HepG2 (cell line): Measurements from ENCODE around the gene ARF6. TPM values are rescaled to one million over a fixed set of nuclear protein-coding genes. Genes with fewer than 3 reads are reported as not detected.
A peak's percentile ranks its signal among the peaks of the same experiment; 100 is the strongest.

ENCODE experiments used
- ADNP ChIP-seq: sonication (generic); formaldehyde crosslinking; IDR thresholded peaks from 2 replicates; pipeline ENCODE4 v1.4.0; 2020; ENCODE audit warnings: missing genetic modification reagents
- CBX1 ChIP-seq: IDR thresholded peaks from one replicate; pipeline ENCODE4 v1.6.1; 2016; ENCODE audit warnings: antibody characterized with exemption, low read depth
- IRF2 ChIP-seq: IDR thresholded peaks from 2 replicates; pipeline ENCODE4 v1.6.1; 2018; ENCODE audit warnings: missing genetic modification reagents, missing compliant biosample characterization
- KDM5A ChIP-seq: fragments of 200-600 bp; sonication (generic); IDR thresholded peaks from 2 replicates; pipeline ENCODE4 v1.7.0; 2018; ENCODE audit warnings: antibody characterized with exemption, mild to moderate bottlenecking, low read length, borderline replicate concordance
- LCORL ChIP-seq, 2 experiments: fragments of 450-650 bp in 1 of 2; sonication (generic) in 1 of 2; formaldehyde crosslinking in 1 of 2; IDR thresholded peaks; 2 replicates each; pipeline versions ENCODE4 v1.5.0 to v1.6.1; 2017 to 2020; ENCODE audit warnings: antibody characterized with exemption in 1 of 2, missing genetic modification reagents in 1 of 2
- MAFF ChIP-seq: IDR thresholded peaks from 2 replicates; pipeline ENCODE4 v1.6.1; 2011; ENCODE audit warnings: low read depth, low read length, improper control_type of control experiment
- MED13 ChIP-seq: sonication (generic); formaldehyde crosslinking; IDR thresholded peaks from 2 replicates; pipeline ENCODE4 v1.5.0; 2020; ENCODE audit warnings: missing genetic modification reagents
- NCOR1 ChIP-seq: fragments of 200-600 bp; sonication (generic); IDR thresholded peaks from 2 replicates; pipeline ENCODE4 v1.7.0; 2017; ENCODE audit warnings: antibody characterized with exemption, low read length, borderline replicate concordance
- NFIC ChIP-seq: IDR thresholded peaks from 2 replicates; pipeline ENCODE4 v1.6.1; 2012; ENCODE audit warnings: mild to moderate bottlenecking, low read length, inconsistent platforms
- NR2F6 ChIP-seq, 2 experiments: IDR thresholded peaks; 2 replicates each; pipeline ENCODE4 v1.6.1; 2016; ENCODE audit warnings: antibody characterized with exemption in 1 of 2, mild to moderate bottlenecking in 1 of 2
- PPARG ChIP-seq: conservative IDR thresholded peaks from 2 replicates; pipeline ENCODE4 v1.6.1; 2016; ENCODE audit warnings: missing biosample characterization, missing genetic modification reagents
- RBM22 ChIP-seq: fragments of 200-400 bp; formaldehyde crosslinking; optimal IDR thresholded peaks from 2 replicates; pipeline ENCODE3; 2017; ENCODE audit warnings: mild to moderate bottlenecking, low read length, moderate library complexity
- RFX5 ChIP-seq: IDR thresholded peaks from 2 replicates; pipeline ENCODE4 v1.6.1; 2011; ENCODE audit warnings: low read depth, low read length, improper control_type of control experiment
- SMARCE1 ChIP-seq: fragments of 450-650 bp; IDR thresholded peaks from 2 replicates; pipeline ENCODE4 v1.6.1; 2017; ENCODE audit warnings: borderline replicate concordance
- SMC3 ChIP-seq: IDR thresholded peaks from 2 replicates; pipeline ENCODE4 v1.6.1; 2011; ENCODE audit warnings: low read length, improper control_type of control experiment
- SRSF4 ChIP-seq: fragments of 200-400 bp; formaldehyde crosslinking; IDR thresholded peaks from one replicate; pipeline ENCODE4 v1.6.1; 2018; ENCODE audit warnings: mild to moderate bottlenecking, low read depth, low read length, moderate library complexity; ENCODE audit not compliant: poor library complexity, severe bottlenecking
- SRSF9 ChIP-seq: fragments of 200-400 bp; formaldehyde crosslinking; IDR thresholded peaks from 2 replicates; pipeline ENCODE4 v1.6.1; 2018; ENCODE audit warnings: borderline replicate concordance, mild to moderate bottlenecking, low read depth, low read length; ENCODE audit not compliant: insufficient read depth, poor library complexity, severe bottlenecking
- SSRP1 ChIP-seq: IDR thresholded peaks from 2 replicates; pipeline ENCODE4 v1.6.1; 2016; ENCODE audit warnings: control low read depth
- ZNF251 ChIP-seq: sonication (generic); formaldehyde crosslinking; IDR thresholded peaks from 2 replicates; pipeline ENCODE4 v1.9.0; 2021; ENCODE audit warnings: mild to moderate bottlenecking, missing genetic modification reagents
- ZNF256 ChIP-seq: sonication (generic); formaldehyde crosslinking; conservative IDR thresholded peaks from 2 replicates; pipeline ENCODE4 v1.4.0; 2020; ENCODE audit warnings: missing genetic modification reagents
- ZNF598 ChIP-seq: sonication (generic); formaldehyde crosslinking; IDR thresholded peaks from 2 replicates; pipeline ENCODE4 v1.5.1; 2020; ENCODE audit warnings: mild to moderate bottlenecking, missing genetic modification reagents, borderline replicate concordance
- polyA plus RNA-seq, 8 experiments: library from polyadenylated mRNA; depleted of rRNA in 3 of 8; stranded (reverse) in 7 of 8; unstranded in 1 of 8; fragments of >200 nt; fragmentation: Illumina TruSeq in 4 of 8; extraction: Trizol in 4 of 8; gene quantifications; 2 replicates each; pipeline versions ENCODE4 v1.2.1 to v1.2.3, GENCODE V29; 2011 to 2016; ENCODE audit warnings: low read depth in 4 of 8, missing spikeins in 1 of 8, mixed read lengths in 1 of 8; ENCODE audit not compliant: insufficient read depth in 1 of 8
- total RNA-seq, 5 experiments: library from RNA; depleted of rRNA; stranded (reverse); fragments of >200 nt; fragmentation: Illumina TruSeq; extraction: Trizol; gene quantifications; 2 replicates each; pipeline ENCODE4 v1.2.3, GENCODE V29; 2016; ENCODE audit warnings: low read depth in 1 of 5
- TF ChIP-seq, protein P1 (sequence below): sonication (generic); formaldehyde crosslinking; IDR thresholded peaks from 2 replicates; pipeline ENCODE4 v1.8.1; 2023; ENCODE audit warnings: missing genetic modification reagents, mild to moderate bottlenecking, borderline replicate concordance
- TF ChIP-seq, protein P2 (sequence below): sonication (generic); formaldehyde crosslinking; IDR thresholded peaks from 2 replicates; pipeline ENCODE4 v1.5.0; 2020; ENCODE audit warnings: missing genetic modification reagents
- TF ChIP-seq, protein P3 (sequence below): sonication (generic); formaldehyde crosslinking; IDR thresholded peaks from 2 replicates; pipeline ENCODE4 v1.5.1; 2020; ENCODE audit warnings: missing genetic modification reagents, mild to moderate bottlenecking, borderline replicate concordance
- TF ChIP-seq, protein P4 (sequence below): sonication (generic); formaldehyde crosslinking; IDR thresholded peaks from 2 replicates; pipeline ENCODE4; 2020; ENCODE audit warnings: missing genetic modification reagents, mild to moderate bottlenecking, borderline replicate concordance

The ARF6 gene
- total and polyA plus RNA-seq, 2 of the 13 experiments (the other 11 are each of a cell fraction or from before 2014, with no cell fraction given): 12.7 to 31.9 TPM

DNA sequence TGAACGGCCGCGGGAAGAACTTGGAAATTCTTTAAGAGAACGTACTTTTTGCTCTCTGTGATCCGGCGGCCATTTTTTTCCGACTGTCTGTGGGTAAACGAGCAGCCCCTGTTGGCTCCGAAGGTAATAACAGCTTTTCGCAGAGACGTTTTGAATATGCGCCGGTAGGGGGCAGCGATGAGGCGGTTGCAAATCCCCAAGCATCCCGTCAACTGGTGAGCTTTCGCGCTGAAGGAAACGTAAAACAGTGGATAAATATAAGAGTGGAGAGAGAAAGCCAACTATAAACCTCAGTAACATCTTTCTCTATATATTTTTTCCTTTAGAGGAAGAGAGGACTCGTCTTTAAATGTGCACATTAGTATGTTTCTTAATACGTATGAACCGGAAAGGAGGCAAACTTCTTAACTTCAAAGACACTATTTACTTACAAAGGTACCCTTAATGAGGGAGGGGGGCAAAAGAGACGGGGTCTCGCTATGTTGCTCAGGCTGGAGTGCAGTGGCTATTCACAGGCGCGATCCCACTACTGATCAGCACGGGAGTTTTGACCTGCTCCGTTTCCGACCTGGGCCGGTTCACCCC lies 30.7 kb upstream of the ARF6 start (continued):
- TF ChIP-seq SSRP1 (peak; percentile 93), ZNF598 (CRISPR knock-in tag) (no peak), IRF2 (CRISPR knock-in tag) (no peak), MAFF (no peak), NR2F6 (IDR thresholded peaks at IDR 0.05) (no peak), NR2F6 (CRISPR knock-in tag; IDR thresholded peaks at IDR 0.05) (no peak), KDM5A (peak; percentile 64; the same call in 1 of the 2 replicates), ADNP (CRISPR knock-in tag) (peak; percentile 82), CBX1 (no peak), ZNF256 (no peak), PPARG (no peak), NFIC (no peak), MED13 (no peak), SMC3 (no peak; the same call in 1 of the 2 replicates), SRSF9 (no peak), LCORL (IDR thresholded peaks at IDR 0.05) (no peak), LCORL (CRISPR knock-in tag; IDR thresholded peaks at IDR 0.05) (no peak; the same call in 1 of the 2 replicates), NCOR1 (peak; percentile 90; the same call in 1 of the 2 replicates), RFX5 (no peak), SMARCE1 (no peak), SRSF4 (no peak), ZNF251 (no peak), RBM22 (no peak)
- TF ChIP-seq, protein P1, sequence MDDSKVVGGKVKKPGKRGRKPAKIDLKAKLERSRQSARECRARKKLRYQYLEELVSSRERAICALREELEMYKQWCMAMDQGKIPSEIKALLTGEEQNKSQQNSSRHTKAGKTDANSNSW (CRISPR knock-in tag): no peak
- TF ChIP-seq, protein P2, sequence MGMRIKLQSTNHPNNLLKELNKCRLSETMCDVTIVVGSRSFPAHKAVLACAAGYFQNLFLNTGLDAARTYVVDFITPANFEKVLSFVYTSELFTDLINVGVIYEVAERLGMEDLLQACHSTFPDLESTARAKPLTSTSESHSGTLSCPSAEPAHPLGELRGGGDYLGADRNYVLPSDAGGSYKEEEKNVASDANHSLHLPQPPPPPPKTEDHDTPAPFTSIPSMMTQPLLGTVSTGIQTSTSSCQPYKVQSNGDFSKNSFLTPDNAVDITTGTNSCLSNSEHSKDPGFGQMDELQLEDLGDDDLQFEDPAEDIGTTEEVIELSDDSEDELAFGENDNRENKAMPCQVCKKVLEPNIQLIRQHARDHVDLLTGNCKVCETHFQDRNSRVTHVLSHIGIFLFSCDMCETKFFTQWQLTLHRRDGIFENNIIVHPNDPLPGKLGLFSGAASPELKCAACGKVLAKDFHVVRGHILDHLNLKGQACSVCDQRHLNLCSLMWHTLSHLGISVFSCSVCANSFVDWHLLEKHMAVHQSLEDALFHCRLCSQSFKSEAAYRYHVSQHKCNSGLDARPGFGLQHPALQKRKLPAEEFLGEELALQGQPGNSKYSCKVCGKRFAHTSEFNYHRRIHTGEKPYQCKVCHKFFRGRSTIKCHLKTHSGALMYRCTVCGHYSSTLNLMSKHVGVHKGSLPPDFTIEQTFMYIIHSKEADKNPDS (CRISPR knock-in tag): no peak
- TF ChIP-seq, protein P3, sequence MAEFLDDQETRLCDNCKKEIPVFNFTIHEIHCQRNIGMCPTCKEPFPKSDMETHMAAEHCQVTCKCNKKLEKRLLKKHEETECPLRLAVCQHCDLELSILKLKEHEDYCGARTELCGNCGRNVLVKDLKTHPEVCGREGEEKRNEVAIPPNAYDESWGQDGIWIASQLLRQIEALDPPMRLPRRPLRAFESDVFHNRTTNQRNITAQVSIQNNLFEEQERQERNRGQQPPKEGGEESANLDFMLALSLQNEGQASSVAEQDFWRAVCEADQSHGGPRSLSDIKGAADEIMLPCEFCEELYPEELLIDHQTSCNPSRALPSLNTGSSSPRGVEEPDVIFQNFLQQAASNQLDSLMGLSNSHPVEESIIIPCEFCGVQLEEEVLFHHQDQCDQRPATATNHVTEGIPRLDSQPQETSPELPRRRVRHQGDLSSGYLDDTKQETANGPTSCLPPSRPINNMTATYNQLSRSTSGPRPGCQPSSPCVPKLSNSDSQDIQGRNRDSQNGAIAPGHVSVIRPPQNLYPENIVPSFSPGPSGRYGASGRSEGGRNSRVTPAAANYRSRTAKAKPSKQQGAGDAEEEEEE: no peak
- TF ChIP-seq, protein P4, sequence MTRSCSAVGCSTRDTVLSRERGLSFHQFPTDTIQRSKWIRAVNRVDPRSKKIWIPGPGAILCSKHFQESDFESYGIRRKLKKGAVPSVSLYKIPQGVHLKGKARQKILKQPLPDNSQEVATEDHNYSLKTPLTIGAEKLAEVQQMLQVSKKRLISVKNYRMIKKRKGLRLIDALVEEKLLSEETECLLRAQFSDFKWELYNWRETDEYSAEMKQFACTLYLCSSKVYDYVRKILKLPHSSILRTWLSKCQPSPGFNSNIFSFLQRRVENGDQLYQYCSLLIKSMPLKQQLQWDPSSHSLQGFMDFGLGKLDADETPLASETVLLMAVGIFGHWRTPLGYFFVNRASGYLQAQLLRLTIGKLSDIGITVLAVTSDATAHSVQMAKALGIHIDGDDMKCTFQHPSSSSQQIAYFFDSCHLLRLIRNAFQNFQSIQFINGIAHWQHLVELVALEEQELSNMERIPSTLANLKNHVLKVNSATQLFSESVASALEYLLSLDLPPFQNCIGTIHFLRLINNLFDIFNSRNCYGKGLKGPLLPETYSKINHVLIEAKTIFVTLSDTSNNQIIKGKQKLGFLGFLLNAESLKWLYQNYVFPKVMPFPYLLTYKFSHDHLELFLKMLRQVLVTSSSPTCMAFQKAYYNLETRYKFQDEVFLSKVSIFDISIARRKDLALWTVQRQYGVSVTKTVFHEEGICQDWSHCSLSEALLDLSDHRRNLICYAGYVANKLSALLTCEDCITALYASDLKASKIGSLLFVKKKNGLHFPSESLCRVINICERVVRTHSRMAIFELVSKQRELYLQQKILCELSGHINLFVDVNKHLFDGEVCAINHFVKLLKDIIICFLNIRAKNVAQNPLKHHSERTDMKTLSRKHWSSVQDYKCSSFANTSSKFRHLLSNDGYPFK (CRISPR knock-in tag): no peak
